HG03175 (cell line): ENCODE results near the gene SMARCD3.

ENCODE experiments used
- ATAC-seq: cut with Tn5 transposase; IDR thresholded peaks from one replicate; pipeline ENCODE4 v1.9.1; 2021; ENCODE audit warnings: mild to moderate bottlenecking, moderate library complexity; ENCODE audit not compliant: unreplicated experiment

SMARCD3 gene

DNA sequence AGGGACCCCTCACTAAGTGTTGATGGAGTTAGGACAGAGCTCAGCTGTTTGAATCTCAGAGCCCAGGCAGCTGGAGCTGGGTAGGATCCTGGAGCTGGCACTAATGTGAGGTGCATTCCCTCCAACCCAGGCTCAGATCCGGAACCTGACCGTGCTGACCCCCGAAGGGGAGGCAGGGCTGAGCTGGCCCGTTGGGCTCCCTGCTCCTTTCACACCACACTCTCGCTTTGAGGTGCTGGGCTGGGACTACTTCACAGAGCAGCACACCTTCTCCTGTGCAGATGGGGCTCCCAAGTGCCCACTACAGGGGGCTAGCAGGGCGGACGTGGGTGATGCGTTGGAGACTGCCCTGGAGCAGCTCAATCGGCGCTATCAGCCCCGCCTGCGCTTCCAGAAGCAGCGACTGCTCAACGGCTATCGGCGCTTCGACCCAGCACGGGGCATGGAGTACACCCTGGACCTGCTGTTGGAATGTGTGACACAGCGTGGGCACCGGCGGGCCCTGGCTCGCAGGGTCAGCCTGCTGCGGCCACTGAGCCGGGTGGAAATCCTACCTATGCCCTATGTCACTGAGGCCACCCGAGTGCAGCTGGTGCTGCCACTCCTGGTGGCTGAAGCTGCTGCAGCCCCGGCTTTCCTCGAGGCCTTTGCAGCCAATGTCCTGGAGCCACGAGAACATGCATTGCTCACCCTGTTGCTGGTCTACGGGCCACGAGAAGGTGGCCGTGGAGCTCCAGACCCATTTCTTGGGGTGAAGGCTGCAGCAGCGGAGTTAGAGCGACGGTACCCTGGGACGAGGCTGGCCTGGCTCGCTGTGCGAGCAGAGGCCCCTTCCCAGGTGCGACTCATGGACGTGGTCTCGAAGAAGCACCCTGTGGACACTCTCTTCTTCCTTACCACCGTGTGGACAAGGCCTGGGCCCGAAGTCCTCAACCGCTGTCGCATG lies 11.0 kb downstream of the SMARCD3 start:
- ATAC-seq = no peak

DNA sequence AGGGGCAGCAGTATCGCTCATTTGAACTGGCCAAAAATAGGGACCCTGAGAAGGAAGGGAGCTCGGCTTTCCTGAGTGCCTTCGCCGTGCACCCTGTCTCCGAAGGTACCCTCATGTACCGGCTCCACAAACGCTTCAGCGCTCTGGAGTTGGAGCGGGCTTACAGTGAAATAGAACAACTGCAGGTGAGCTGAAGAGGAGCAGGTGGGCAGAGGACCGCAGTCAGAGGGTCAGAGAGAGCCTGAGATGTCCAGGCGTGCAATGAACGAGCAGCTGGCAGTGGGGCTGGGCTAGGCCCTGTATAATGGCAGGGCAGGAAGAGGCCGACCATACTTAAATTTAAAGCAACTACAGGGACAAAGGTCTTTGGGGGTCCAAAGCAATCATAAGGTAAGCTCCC lies 12.1 kb downstream of the SMARCD3 start:
- ATAC-seq = no peak

GRCh38 chr7:151235091-151235787 lies 13.3 kb downstream of the SMARCD3 start:
- no peak for ATAC-seq

DNA sequence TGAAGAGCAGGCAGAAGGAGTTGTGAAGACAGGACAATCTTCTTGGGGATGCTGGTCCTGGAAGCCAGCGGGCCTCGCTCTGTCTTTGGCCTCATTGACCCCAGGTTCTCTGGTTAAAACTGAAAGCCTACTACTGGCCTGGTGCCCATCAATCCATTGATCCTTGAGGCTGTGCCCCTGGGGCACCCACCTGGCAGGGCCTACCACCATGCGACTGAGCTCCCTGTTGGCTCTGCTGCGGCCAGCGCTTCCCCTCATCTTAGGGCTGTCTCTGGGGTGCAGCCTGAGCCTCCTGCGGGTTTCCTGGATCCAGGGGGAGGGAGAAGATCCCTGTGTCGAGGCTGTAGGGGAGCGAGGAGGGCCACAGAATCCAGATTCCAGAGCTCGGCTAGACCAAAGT lies 14.7 kb downstream of the SMARCD3 start:
- no peak for ATAC-seq

DNA sequence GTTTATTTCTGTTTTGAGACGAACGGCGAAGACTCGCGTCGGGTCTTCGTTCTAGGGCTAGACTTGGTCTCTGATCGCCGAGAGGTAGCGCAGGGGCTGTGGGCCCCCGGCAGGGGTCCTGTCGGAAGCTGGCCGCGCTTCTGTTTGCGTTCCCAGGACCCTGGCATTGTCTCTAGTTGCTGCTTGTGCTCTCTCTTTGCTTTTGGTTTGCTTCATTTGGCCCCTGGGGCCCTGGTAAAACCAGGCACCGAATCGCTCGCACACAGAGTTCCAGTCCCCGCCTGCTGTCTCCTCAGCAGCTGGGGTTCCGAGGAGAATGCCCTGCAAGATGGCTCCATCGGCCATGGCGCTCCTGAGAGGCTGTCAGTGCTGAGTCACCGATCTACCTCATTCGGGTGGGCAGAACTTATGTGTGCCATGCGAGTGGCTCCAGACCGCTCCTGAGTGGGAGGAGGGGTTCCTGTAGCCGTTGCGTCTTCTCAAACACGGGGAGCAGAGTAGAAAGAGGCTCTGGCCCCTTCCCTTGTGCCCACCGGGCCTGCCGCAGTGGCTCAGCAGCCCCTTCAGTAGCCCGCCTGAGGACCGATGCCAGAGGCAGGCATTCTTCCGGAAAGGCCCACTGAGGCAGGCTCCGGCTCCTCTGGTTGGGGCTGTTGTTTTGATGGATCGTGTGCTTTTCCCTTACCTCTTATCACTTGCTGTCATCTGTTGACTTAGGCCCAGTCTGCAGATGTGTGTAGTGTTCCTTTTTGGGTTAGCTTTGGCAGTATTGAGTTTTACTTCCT lies 15.4 kb downstream of the SMARCD3 start:
- ATAC-seq = peak; percentile 33

DNA sequence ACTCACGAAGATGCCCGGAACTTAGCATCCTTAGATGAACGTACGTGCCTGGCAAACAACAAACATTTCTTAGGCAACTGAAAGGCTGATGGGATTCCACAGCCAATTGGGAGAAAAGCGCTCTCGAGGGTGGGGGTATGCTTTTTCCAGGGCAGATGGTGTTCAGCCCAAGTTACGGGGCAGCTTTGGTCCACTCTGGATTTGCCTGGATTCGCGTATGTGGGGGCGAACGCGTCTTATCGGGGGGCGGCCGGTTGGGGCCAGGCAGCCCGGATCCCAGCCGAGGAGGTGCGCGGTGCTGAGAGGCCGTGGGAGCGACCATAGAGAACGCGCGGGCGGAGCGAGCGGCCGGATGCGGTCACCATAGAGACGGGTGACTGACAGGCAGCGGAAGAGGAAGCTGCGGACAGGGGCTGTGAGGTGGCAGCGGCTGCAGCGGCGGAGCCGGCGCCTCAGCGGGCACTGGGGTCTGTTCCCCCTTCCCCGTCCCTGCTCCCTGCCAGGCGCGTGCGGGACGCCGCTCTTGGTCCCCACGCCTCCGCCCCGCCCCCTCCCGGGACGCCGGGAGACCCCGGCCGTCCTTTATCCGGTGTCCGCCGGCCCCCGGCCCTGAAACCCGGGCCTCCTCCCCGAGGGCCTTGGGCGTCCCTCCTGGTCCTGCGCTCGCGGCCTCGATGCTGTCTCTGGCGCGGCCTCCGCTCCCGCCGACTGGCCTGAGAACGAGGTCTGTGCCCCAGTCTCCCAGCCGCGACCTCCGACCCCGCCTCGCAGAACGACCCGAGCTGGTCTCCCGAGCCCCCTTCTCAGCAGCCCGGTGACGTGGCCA lies 16.2 kb downstream of the SMARCD3 start, which contains the start of gene CHPF2:
CHPF2 (plus strand) TSS at position 393 of the 826 bp plus-strand sequence. CDS start 1,529 bp downstream, outside the sequence.
- peak; percentile 97 for ATAC-seq

- no peak for ATAC-seq
These were observed 17.4 kb downstream of the SMARCD3 start for GRCh38 chr7:151231080-151231479.

DNA sequence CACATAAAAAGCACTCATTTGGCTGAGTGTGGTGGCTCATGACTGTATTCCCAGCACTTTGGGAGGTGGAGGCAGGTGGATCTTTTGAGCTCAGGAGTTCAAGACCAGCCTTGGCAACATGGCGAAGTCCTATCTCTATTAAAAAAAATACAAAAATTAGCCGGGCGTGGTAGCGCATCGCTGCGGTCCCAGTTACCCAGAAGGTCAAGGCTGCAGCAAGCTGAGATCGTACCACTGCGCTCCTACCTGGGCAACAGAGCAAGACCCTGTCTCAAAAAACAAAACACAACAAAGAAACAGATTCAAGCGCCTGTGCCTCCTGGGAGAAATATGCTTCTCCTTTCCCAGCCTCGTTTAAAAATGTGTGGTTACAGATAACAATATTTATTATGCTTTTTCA lies 19.2 kb downstream of the SMARCD3 start:
- ATAC-seq = no peak

DNA sequence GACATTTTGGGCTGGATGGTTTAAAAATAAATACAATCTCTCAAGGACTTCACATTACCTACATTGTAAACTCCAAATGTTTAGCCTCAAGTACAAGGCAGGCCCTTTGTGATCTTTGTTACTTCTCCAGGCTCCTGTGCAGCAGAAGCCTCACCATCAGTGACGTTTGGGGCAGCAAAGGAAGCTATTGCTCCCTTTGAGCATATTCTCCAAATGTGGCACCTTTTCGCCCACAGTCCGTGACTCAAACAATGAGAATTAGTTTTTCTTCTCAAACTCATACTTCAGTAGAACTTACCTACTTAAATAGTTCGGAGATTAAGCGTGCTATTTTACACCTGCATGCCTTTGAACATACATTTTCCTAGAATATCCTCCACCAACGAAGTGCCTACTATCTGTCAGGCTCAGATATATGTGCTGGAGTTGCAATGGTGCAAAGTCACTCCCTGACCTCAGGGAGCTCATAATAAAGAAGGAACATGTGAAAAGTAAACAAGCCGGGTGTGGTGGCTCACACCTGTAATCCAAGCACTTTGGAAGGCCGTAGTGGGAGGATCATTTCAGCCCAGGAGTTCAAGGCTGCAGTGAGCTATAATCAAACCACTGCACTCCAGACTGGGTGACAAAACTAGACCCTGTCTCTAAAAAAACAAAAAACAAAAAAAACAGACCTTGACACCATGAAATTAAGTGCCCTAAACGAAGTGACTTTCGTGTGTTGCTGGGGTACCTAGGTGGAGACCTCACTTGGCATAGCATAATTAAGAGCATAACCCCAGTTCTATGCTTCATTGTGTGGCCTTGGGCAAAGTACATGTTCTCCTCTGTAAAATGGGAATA lies 20.2 kb downstream of the SMARCD3 start:
- ATAC-seq = no peak

GRCh38 chr7:151226875-151227782 lies 21.4 kb downstream of the SMARCD3 start, which contains the start of gene ABCF2:
Gene ABCF2 (minus strand): TSS chr7:151227205. CDS start chr7:151226458, 747 bp downstream.
- ATAC-seq = peak; percentile 100

GRCh38 chr7:151226560-151226874 lies 22.0 kb downstream of the SMARCD3 start:
- peak; percentile 8 for ATAC-seq

DNA sequence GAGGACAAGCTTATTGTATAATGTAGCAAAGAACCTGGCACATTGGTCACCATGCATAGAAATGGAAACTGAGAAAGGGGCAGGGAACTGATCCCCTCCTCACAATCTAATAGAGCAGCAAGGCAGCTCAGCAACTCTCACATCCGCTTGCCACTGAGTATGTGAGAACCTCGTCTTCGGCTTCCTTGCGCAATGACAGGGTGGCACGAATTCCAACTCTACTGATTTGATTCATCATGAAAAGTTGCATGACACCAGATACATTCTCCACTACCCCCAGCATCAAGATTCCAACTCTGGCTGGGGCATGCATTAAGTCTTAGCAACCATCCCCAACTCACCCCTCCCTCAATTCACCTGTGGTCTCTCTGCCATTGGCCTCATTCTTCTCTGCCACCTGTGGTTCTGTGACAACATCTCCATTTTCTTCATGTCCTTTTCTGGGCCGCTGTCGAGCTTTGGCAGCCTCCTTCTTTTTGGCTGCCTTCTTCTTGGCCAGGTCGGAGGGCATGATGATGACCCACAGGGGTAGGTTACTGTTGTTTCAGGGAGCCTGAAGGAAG lies 22.5 kb downstream of the SMARCD3 start:
- no peak for ATAC-seq

DNA sequence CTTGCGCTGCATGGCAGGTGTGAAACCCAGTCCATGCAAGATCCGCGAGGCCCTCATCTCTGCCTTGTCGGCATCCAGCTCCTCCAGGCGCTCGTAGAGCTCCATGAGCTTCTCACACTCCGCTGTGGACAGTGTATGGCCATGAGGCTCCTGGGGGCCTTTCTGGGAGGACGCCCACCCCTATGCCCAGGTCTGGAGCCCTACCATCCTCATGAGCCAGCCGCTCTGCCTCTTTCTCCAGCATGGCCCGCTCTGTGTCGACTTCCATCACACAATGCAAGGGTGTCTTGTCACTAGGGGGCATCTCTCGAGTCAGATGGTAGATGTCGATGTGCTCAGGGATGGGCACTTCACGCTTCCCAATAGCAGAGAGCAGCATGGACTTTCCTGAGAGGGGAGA lies 24.8 kb downstream of the SMARCD3 start:
- no peak for ATAC-seq

DNA sequence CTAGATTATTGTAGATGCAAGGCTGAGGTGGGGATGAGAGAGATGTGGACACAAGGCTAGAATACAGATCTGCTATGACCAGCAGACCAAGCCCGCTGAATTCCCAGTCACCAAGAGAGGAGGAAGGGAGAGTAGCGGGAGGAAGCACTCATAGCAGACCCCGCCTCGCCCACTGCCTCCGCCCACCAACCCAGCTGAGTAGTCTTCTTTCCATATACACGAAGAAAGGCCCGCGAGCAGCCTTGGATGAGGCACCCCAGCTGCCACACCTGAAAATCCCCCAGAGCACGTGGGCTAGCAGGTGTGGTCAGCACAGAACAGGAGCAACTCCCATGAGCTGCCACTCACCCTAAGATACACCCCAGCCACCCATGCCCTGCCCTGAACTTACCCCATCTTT lies 30.3 kb downstream of the SMARCD3 start:
- ATAC-seq = no peak

DNA sequence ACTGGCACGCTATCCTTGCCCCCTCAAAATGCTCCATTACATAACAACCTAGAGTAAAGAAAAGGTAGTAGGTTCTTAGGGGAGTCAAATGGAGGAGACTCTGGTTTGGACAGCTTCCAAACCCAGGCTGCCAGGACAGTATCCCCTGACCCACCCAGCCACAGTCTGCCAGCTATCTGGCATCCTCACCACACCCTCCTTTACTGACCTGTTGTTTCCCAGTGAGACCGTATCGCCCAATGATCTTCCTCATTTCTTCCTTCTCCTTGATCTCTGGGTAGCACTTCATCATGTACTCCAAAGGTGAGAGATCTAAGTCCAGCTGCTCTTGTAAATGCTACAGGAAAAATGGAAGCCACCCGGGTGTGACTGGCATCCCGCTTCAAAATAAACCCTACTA lies 33.1 kb downstream of the SMARCD3 start:
- no peak for ATAC-seq

GRCh38 chr7:151213826-151214225 lies 34.7 kb downstream of the SMARCD3 start:
- ATAC-seq = no peak

DNA sequence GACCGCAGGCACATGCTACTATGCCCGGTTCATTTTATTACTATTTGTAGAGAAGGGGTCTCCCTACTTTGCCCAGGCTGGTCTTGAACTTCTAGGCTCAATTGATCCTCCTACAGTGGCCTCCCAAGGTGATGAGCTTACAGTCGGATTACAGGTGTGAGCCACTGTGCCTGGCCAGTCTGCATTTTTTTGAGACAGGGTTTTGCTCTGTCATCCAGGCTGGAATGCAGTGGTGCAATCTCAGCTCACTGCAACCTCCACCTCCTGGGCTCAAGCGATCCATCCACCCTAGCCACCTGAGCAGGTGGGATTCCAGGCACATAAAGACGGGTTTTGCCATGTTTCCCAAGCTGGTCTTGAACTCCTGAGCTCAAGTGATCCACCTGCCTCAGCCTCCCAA lies 35.9 kb downstream of the SMARCD3 start:
- ATAC-seq = no peak

GRCh38 chr7:151211155-151211772 lies 37.2 kb downstream of the SMARCD3 start:
- ATAC-seq = no peak
